Stromal cell of bone marrow (primary cell): ENCODE results near the gene SKAP2.

ENCODE experiments used
- DNase-seq: peaks from one replicate; pipeline ENCODE4 v3.0.0-alpha.2; 2012; ENCODE audit warnings: low read depth

SKAP2 gene

GRCh38 chr7:26664274-26664673, 200.1 kb downstream of the SKAP2 start:
- no peak for DNase-seq

DNA sequence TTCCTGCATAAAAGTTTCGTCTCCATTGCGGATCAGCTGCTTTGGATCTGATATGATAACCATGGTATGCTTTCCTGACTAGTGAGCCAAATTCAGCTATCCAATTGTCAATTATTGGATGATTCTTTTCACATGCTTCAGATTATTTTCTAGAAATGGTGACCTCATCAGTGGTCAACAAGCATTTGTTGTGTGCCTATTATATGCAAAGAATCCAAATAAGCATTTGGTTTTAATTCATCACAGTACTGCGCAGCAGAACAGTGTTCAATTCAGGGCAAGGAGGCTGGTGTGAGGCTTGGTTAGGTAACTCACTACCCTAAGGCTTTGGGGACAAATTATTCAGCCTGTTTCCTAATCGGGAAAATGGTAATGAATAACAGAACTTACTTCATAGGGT, 200.5 kb downstream of the SKAP2 start:
- DNase-seq = no peak

DNA sequence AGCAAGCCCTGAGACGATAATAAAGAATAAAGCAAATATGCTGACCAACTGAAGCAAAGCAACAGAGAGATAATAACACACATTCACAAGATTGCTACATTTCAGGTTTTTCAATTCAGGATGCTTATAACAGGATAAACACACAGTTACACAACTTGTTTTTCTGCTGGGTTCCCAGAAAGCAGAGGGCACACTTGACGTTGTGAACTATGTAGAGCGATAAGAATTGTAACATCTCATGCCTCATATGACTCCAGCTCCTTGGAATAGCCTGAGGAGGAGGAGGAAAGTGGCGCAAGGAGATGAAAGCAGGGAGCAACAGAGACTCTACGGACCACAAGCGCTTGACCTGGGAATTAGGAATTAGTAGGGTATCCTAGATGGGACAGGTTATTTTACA, 201.7 kb downstream of the SKAP2 start:
- DNase-seq = no peak

DNA sequence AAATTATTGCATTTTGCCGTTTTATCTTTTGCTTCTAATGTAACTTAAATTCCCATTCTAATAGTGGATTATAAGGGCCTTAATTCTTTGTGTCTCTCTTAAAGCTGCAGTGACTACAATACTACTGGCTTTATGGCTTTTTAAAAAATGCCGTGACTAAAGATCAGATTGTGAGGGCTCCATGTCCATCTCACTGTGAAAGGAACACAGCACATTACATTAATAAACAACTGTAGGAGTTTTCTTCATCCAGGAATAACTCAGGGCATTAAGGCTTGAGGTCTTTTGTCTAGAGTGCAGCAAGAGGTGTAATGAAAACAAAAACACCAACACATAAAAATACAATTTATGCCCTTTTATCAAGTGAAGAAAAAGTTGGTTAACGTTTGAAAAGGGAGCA, 205.3 kb downstream of the SKAP2 start:
- DNase-seq = no peak

DNA sequence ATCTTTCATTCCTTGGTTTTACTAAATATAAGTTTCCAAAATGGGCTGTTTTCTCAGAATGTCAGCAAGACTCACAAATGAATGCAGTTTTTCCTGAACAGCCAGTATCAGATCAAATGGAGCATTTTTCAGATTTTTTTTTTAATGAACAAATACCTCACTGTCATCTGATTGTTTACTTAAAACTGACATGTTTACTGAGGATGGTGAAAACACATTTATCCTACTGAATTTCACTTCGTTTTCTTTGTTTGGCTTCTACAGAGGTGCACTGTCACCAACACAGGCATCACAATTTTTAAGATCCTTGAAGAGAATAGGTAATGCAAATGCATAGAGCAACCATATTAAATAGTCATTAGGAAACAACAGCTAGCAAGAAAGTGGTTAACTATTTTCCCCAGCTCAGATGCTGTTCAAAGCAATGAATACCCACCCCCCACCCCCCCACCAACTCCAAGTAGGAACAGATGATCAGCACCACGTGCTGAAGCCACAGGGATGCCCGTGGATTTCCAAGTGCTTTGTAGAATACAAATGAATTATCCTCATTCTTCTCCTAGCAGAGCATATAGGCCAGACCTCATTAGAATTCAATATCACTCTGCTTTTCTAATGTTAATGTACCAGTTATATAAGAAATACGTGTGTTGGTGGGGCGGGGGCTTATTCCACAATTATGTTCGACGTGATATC, 205.9 kb downstream of the SKAP2 start:
- DNase-seq = no peak

- no peak for DNase-seq
Observed at GRCh38 chr7:26657686-26658388, 206.6 kb downstream of the SKAP2 start.

- no peak for DNase-seq
Observed at GRCh38 chr7:26657206-26657641, 207.2 kb downstream of the SKAP2 start.

DNA sequence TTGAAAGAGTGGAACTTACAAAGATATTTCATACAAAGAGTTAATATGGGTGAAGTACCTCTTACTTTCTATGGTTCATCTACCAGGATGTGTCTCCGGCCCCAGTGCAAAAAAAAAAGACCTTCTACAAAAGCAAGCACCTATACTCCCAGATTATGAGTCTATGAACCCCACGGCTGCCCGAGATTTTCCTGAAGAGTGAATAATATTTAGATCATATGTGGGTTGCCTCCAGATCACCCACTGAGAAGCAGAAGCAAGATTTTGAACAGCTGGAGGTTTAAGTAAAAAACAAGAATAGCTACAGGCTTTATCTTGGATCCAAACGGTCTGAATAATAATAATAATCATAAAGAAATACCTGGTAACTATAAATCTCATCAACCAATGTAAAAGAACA, 207.7 kb downstream of the SKAP2 start:
- DNase-seq = no peak

DNA sequence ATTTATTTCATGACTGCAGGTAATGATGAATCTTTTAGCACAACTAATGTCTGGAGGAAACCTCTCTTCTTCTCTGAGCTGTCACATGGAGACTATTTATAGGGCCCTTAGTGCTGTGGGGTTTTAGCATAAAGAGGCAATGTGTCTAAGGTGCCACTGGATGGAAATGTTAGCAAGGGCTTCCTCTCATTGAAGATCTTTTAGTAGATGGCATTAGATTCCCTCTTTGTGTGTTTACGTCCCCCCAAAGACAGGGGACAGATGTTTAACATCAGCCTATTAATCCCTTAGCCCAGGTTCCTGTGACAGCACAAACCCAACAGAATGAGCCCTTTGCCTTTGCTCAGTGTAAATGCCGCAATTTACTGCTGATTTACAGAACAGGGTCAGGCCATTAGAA, 208.6 kb downstream of the SKAP2 start:
- DNase-seq = no peak

DNA sequence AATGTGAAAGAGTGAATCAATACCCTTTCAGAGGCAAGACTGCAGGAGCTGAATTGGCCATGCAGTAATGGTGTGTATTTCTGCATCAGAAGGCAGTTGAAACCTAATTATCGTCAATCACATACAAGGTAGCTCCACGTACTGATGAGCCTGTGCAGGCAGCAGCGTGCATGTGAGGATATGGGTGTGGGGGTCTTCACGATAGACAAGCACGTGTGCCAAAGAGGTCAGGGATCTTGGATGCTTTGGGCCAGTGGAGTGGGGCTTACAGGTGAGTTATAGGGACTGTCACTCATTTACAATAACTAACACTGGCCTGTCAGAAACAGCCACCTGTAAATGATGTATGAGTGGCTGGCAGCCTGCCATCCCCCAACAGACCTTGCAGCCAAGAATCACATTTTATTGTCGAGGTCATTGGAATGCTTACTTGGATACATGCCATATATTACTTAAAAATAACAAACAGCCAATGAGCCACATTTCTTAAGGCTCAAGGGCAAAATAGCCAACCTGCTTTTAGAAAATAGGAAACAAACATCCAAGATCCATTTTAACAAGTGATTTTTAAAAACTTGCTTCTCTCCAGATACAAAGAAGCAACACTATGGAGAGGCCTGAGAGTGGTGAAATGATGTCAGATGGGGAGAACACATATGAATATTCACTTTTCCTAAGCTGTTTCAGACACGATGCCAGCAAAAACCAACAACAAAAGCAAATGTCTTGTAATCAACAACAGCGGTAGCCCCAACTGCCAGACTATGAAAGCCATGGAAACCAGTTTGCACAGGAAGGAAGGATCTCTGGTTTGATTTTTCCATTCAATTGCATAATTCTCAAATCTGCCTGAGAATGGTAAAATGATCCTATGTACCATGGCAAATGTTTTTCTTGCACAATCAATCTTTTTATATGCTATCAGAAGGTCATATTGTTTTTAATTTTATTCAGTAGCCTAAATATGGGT, 210.7 kb downstream of the SKAP2 start:
- DNase-seq = no peak

- DNase-seq = no peak
Observed at GRCh38 chr7:26652401-26653100, 211.8 kb downstream of the SKAP2 start.

GRCh38 chr7:26650103-26650502, 214.3 kb downstream of the SKAP2 start:
- DNase-seq = no peak

- DNase-seq = no peak
Observed at GRCh38 chr7:26649388-26649787, 215.0 kb downstream of the SKAP2 start.

DNA sequence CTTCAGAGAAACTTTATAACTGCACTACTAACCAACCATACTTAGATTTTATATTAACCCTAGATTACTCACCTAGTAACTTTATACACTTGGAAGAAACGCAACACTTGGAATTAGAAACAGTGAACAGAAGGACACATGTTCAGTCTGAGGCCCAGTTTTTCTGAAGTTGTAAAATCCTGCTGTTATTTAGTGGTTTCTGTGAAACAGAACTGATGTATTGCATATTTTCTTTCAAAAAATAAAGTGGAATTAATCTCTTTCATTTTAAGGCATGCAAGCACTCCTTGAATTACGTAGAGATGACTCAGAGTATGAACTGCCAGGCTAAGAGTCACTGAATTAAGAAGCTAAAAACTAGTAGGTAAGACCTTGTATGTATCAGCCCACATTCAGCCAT, 215.8 kb downstream of the SKAP2 start:
- DNase-seq = peak; percentile 52

DNA sequence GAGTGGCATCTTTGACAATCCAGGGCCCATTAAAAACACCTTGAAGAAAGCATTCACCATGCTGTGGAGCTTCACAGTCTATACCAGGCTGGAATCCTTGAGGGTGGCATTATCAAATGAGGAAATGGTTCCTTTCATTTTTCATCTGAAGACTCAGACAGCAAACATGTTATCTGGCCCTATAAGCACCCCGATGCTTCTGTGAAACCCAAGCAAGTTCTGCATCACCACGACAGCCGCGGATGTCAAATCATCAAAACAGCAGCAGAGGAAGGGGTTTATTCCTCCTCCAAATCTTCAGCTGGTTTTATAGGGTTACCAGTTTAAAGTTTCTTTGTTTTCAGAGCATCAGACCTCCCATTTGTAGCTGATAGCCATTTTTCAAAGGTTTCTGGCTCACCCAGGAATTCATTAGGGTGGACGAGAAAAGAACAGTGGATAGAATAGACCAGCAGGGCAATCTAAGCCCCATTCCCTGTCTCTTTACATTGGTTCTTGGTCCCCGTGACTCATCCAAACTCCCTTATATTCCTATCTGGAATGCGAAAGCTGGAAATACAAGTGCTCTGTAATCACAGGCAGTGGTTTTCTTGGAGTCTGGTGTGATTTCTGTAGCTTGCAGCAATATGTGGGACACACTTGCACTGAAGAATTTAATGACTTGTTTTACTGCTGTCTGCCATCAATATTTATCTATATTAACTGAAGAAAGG, 217.9 kb downstream of the SKAP2 start:
- DNase-seq = no peak

DNA sequence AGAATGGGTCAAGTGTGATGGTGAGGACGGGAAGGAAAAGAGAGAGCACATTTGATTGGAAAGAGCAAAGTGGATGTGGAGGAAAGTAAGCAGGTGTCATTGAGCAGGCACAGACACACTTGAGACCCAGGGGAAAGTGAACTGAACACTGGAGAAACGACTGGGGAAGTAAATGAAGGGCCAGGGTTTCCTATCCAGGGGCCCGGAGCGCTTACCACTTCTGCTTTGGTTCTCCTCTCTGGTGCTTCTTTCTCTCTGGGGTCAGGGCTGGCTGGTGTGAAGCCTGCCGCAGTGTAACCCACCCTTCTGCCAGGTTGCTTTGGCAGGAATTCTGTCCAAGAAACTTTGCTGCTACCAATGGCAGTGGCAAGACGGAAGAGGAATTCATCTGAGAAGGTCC, 219.3 kb downstream of the SKAP2 start:
- DNase-seq = no peak

GRCh38 chr7:26642416-26642815, 222.0 kb downstream of the SKAP2 start:
- DNase-seq = no peak

DNA sequence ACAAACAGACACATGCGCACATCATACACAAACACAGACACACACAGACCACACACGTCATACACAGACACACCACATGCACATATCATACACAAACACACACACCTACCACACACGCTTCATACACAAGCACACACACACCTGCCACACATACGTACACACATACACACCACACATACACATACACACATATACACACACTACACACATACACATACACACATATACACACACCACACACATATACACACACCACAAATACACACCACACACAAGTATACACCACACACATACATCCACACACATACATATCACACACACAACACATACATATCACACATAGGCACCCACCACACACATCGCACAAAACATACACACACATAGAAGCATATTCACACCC, 224.7 kb downstream of the SKAP2 start:
- DNase-seq = no peak

DNA sequence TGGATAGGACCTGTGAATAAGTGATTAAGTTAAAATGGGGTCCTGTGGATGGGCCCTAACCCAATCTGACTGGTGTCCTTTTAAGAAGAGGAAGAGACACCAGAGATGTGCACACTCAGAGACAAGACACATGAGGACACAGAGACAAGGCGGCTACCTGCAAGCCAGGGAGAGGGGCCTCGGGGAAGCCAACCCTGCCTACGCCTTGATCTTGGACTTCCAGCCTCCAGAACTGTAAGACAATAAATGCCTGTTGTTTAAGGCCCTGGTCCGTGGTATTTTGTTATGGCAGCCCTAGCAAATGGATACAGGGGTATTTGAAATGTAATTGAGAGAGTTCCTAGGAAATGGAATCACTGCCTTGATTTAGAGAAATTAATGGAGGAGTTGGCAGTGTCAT, 225.3 kb downstream of the SKAP2 start:
- no peak for DNase-seq

DNA sequence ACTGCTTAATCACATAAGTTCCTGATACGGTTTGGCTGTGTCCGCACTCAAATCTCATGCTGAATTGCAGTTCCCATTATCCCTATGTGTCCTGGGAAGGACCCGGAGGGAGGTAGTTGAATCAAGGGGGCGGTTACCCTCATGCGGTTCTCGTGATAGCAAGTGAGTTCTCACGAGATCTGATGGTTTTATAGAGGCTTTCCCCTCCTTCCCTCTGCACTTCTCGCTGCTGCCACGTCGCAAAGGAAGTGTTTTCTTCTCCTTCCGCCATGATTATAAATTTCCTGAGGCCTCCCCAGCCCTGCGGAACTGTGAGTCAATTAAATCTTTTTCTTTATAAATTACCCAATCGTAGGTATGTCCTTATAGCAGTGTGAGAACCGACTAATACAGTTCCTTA, 226.2 kb downstream of the SKAP2 start:
- no peak for DNase-seq

DNA sequence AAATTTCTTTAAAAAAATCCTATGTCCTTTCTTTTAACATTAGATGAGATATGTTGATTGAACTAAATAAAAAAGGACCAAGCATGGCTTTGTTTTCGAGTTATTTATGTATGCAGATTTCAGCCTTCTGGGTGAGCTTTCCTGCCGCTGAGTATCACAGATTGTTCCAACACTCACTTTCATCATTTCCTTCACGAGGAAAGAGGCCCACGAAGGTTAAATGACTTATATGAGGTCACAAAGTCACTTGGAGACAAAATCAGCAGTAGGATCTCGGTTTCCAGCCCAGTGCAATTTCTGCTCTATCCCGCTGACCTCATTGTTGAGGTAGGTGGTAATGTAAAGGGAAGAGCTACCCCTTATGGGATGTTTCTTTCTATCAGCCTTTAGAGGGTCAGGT, 226.8 kb downstream of the SKAP2 start:
- no peak for DNase-seq
